ENCODE data around the gene NCCRP1.

- TF ChIP-seq CTCF (IDR thresholded peaks at IDR 0.05) (no peak), SMC3 (IDR thresholded peaks at IDR 0.05; ENCODE audit: low read depth, low read length) (no peak), MAX (IDR thresholded peaks at IDR 0.05; ENCODE audit: low read depth) (no peak), GABPA (IDR thresholded peaks at IDR 0.05; ENCODE audit: low read depth) (no peak), RFX5 (IDR thresholded peaks at IDR 0.05; ENCODE audit: low read length) (no peak), FOXM1 (IDR thresholded peaks at IDR 0.05; ENCODE audit: low read depth) (no peak), POLR2AphosphoS5 (IDR thresholded peaks at IDR 0.05; ENCODE audit: low read depth, low read length) (no peak), RCOR1 (IDR thresholded peaks at IDR 0.05; ENCODE audit: low read length) (no peak), YY1 (IDR thresholded peaks at IDR 0.05; ENCODE audit: low read depth) (no peak), PBX3 (IDR thresholded peaks at IDR 0.05) (no peak), EP300 (IDR thresholded peaks at IDR 0.05; ENCODE audit: borderline replicate concordance in 1 of 2, low read depth in 1 of 2, low read length in 1 of 2) (no peak), TCF12 (IDR thresholded peaks at IDR 0.05) (no peak)
These were observed 36.3 kb upstream of the NCCRP1 start for GRCh38 chr19:39160523-39160861.
